Mesendoderm (in vitro differentiated cells): Measurements from ENCODE around the gene SMYD2. TPM values are rescaled to one million over a fixed set of nuclear protein-coding genes. Genes with fewer than 3 reads are reported as not detected.

Experiments
- DNase-seq: peaks from one replicate; pipeline ENCODE4 v3.0.0; 2013
- H2AK5ac ChIP-seq: 2 replicates; pipeline ENCODE4 v1.6.1; 2013; ENCODE audit warnings: low read length, inconsistent platforms
- H2BK120ac ChIP-seq: 2 replicates; pipeline ENCODE4 v1.6.1; 2013; ENCODE audit warnings: low read depth, mild to moderate bottlenecking, low read length, moderate library complexity, mixed read lengths
- H2BK15ac ChIP-seq: replicated peaks from 2 replicates; pipeline ENCODE4 v1.6.1; 2013; ENCODE audit warnings: low read depth, mild to moderate bottlenecking, moderate library complexity
- H2BK5ac ChIP-seq: 2 replicates; pipeline ENCODE4 v1.6.1; 2013; ENCODE audit warnings: low read length, inconsistent platforms
- H3K18ac ChIP-seq: 2 replicates; pipeline ENCODE4 v1.6.1; 2013; ENCODE audit warnings: mild to moderate bottlenecking, low read length, mixed read lengths
- H3K23ac ChIP-seq: one replicate; pipeline ENCODE4 v1.6.1; 2013; ENCODE audit warnings: low read length
- H3K27ac ChIP-seq: 2 replicates; pipeline ENCODE4 v1.5.1; 2013; ENCODE audit warnings: low read depth, mild to moderate bottlenecking, inconsistent platforms, low read length, moderate library complexity
- H3K27me3 ChIP-seq: 2 replicates; pipeline ENCODE4 v1.6.1; 2013; ENCODE audit warnings: low read length, control low read depth, mild to moderate bottlenecking, inconsistent platforms; ENCODE audit not compliant: insufficient read depth, poor library complexity
- H3K36me3 ChIP-seq: 2 replicates; pipeline ENCODE4 v1.6.1; 2013; ENCODE audit warnings: low read length, inconsistent platforms; ENCODE audit not compliant: control insufficient read depth, insufficient read depth
- H3K4ac ChIP-seq: one replicate; pipeline ENCODE4 v1.6.1; 2013; ENCODE audit warnings: low read depth, mild to moderate bottlenecking, low read length, moderate library complexity
- H3K4me1 ChIP-seq: 2 replicates; pipeline ENCODE4 v1.6.1; 2013; ENCODE audit warnings: low read depth, low read length, inconsistent platforms; ENCODE audit not compliant: control insufficient read depth
- H3K4me2 ChIP-seq: 2 replicates; pipeline ENCODE4 v1.6.1; 2013; ENCODE audit warnings: low read length
- H3K4me3 ChIP-seq: 2 replicates; pipeline ENCODE4 v1.5.1; 2013; ENCODE audit warnings: mild to moderate bottlenecking, low read length
- H3K56ac ChIP-seq: one replicate; pipeline ENCODE4 v1.6.1; 2013; ENCODE audit warnings: low read length
- H3K79me1 ChIP-seq: 2 replicates; pipeline ENCODE4 v1.6.1; 2013; ENCODE audit warnings: low read length, inconsistent platforms
- H3K79me2 ChIP-seq: 2 replicates; pipeline ENCODE4 v1.6.1; 2013; ENCODE audit warnings: mild to moderate bottlenecking, low read length; ENCODE audit not compliant: control insufficient read depth, insufficient read depth
- H3K9ac ChIP-seq: 2 replicates; pipeline ENCODE4 v1.6.1; 2013; ENCODE audit warnings: low read length, inconsistent platforms
- H4K5ac ChIP-seq: one replicate; pipeline ENCODE4 v1.6.1; 2013; ENCODE audit warnings: low read length
- H4K8ac ChIP-seq: one replicate; pipeline ENCODE4 v1.6.1; 2013; ENCODE audit warnings: low read depth, mild to moderate bottlenecking, control low read depth, low read length, moderate library complexity
- WGBS: extraction: QIAGEN DNeasy Blood & Tissue Kit; methylation state at CpG from one replicate; pipeline ENCODE4 v1.1.7; 2013; ENCODE audit warnings: low lambda C conversion rate, missing lambda C conversion rate; ENCODE audit not compliant: insufficient coverage; ENCODE audit errors: extremely low coverage; 5-methylcytosine and 5-hydroxymethylcytosine counted together
- polyA plus RNA-seq, 2 experiments: library from polyadenylated mRNA; stranded (reverse); fragments of 200-250 nt; gene quantifications; one replicate each; pipeline ENCODE4 v1.2.3, GENCODE V29; 2013

SMYD2 gene, protein sequence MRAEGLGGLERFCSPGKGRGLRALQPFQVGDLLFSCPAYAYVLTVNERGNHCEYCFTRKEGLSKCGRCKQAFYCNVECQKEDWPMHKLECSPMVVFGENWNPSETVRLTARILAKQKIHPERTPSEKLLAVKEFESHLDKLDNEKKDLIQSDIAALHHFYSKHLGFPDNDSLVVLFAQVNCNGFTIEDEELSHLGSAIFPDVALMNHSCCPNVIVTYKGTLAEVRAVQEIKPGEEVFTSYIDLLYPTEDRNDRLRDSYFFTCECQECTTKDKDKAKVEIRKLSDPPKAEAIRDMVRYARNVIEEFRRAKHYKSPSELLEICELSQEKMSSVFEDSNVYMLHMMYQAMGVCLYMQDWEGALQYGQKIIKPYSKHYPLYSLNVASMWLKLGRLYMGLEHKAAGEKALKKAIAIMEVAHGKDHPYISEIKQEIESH
- 15.1 TPM for polyA plus RNA-seq (2013, experiment 1 of 2)
- polyA plus RNA-seq (2013, experiment 2 of 2): 16.4 TPM

DNA sequence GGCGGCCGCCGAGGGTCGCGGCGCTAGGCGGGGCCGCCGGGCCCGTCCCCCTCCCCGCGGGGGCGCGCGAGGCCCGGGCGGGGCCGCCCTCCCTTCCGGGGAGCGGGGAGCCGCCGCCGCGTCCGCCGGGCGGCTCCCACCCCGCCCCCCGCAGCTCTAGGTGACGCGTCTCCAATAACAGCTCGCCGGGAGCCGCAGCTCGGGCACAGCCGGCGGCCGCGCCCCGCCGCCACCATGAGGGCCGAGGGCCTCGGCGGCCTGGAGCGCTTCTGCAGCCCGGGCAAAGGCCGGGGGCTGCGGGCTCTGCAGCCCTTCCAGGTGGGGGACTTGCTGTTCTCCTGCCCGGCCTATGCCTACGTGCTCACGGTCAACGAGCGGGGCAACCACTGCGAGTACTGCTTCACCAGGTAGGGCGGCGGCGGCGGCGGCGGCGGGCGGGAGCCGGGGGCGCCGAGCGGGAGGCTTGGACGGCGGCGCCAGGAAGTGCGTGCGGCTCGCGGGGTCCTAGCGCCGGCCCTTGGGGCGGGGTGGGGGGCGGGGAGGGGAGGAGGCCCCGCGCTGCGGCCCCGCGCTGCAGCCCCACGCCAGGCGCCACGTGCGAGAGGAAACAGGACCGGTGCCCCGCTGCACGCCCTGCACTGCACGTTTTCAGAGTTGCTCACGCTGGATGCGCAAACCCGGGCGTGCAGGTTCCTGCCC, at the start of gene SMYD2:
TSS of gene SMYD2 (plus strand) at position 139 of the 699 bp plus-strand sequence. CDS start at position 235, 96 bp downstream.
- H4K8ac ChIP-seq: no peak within 1 kb of the TSS

DNA sequence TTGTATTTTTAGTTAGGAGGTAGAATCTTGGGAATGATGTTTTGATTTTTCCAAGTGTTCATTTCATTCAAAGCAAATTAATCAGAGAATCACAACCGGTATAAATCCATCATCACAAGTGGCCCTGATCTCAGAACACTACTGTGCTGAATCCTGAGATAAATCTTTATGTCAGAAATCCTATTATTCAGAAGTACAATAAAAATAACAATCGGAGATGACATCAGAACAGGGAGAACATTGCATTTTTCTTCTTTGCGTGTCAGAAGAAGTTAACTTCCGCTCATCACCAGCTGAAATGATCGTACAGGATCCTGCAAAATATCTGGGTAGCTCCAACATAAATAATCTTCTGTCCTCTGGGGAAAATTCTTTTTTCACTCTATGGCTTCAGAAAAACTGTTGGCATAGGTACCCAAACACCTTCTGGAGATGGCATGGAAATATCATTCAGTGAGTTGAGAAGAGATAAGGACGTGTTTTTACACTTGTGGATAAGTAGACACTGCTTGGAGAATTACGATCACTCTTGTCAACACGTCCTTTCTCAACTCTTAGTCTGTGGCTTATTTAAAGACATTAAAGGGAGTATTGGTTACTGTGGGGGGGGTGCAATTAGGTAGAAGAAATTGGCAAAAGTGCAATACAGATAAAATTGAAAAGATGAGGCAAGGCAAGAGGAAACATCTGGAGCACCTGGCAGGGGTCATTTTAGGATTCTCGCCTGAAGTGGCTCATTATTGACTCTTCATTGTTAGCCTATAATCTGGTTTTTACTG, 46.9 kb upstream of the SMYD2 start:
- H4K8ac ChIP-seq: no peak overlapping the region
- no peaks in the 10 kb centered on the region for H3K36me3 ChIP-seq
- no peak overlapping the region for H3K4me2 ChIP-seq
- no peak overlapping the region for H3K4ac ChIP-seq
- H2AK5ac ChIP-seq: no peak overlapping the region
- no peak overlapping the region for H2BK120ac ChIP-seq
- no peaks in the 10 kb centered on the region for H3K27me3 ChIP-seq
- H3K9ac ChIP-seq: no peak overlapping the region
- H4K5ac ChIP-seq: no peak overlapping the region
- no peak overlapping the region for H3K56ac ChIP-seq
- H3K4me1 ChIP-seq: no peaks in the 10 kb centered on the region
- no peak overlapping the region for H3K4me3 ChIP-seq
- H3K79me1 ChIP-seq: no peaks in the 10 kb centered on the region
- H3K23ac ChIP-seq: no peak overlapping the region
- no peak overlapping the region for H2BK5ac ChIP-seq
- no peak overlapping the region for H2BK15ac ChIP-seq
- no peak overlapping the region for H3K27ac ChIP-seq
- no peak overlapping the region for H3K18ac ChIP-seq
- H3K79me2 ChIP-seq: no peaks in the 10 kb centered on the region
- no peak for DNase-seq
- no CpG with 5 or more reads among the region's 9 CpGs for WGBS

More for the DNA sequence above, at the start of gene SMYD2:
- Histone ChIP-seq H3K79me1 (peaks cover 4% of the 10 kb centered on the region), H3K27ac (peak within 1 kb of the TSS; percentile 99), H2BK15ac (no peak within 1 kb of the TSS), H3K4ac (peak within 1 kb of the TSS; percentile 98), H3K4me2 (peak within 1 kb of the TSS; percentile 65), H3K9ac (peak within 1 kb of the TSS; percentile 83), H3K23ac (peak within 1 kb of the TSS; percentile 7), H3K79me2 (peaks cover 3% of the 10 kb centered on the region), H3K36me3 (no peaks in the 10 kb centered on the region), H3K4me3 (peak within 1 kb of the TSS; percentile 76), H2BK5ac (peak within 1 kb of the TSS; percentile 81), H3K4me1 (peaks cover 4% of the 10 kb centered on the region), H3K56ac (peak within 1 kb of the TSS; percentile 98), H2BK120ac (peak within 1 kb of the TSS; percentile 68), H3K18ac (peak within 1 kb of the TSS; percentile 97), H4K5ac (no peak within 1 kb of the TSS), H2AK5ac (no peak within 1 kb of the TSS), H3K27me3 (no peaks in the 10 kb centered on the region)
- no CpG with 5 or more reads among the region's 94 CpGs for WGBS
- peak; percentile 88 for DNase-seq

DNA sequence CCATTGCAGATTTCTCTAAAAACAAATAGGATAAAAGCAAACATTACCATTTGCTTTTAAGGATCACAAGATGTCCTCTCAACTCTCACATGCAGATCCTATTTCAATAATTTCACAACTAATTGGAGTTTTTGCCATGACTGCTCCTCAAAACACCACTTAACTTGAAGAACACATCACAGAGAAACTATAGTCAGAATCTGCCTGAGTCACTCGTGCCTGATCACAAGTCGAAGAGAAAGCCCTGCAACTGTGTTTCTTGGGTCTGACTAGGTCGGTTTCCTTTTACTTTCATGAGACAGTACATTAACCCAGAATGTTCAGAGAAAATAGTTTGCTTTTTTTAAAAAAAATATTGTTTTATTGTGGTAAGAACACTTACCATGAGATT, 46.3 kb upstream of the SMYD2 start:
- Histone ChIP-seq H3K4me3 (no peak overlapping the region), H2BK5ac (no peak overlapping the region), H3K27ac (no peak overlapping the region), H3K79me2 (no peaks in the 10 kb centered on the region), H3K18ac (no peak overlapping the region), H4K8ac (no peak overlapping the region), H2BK120ac (no peak overlapping the region), H3K23ac (no peak overlapping the region), H2AK5ac (no peak overlapping the region), H3K79me1 (no peaks in the 10 kb centered on the region), H3K4me1 (no peaks in the 10 kb centered on the region), H3K4me2 (no peak overlapping the region), H2BK15ac (no peak overlapping the region), H3K56ac (no peak overlapping the region), H3K27me3 (no peaks in the 10 kb centered on the region), H4K5ac (no peak overlapping the region), H3K36me3 (no peaks in the 10 kb centered on the region), H3K4ac (no peak overlapping the region), H3K9ac (no peak overlapping the region)
- WGBS: no CpG with 5 or more reads among the region's 3 CpGs
- no peak for DNase-seq

DNA sequence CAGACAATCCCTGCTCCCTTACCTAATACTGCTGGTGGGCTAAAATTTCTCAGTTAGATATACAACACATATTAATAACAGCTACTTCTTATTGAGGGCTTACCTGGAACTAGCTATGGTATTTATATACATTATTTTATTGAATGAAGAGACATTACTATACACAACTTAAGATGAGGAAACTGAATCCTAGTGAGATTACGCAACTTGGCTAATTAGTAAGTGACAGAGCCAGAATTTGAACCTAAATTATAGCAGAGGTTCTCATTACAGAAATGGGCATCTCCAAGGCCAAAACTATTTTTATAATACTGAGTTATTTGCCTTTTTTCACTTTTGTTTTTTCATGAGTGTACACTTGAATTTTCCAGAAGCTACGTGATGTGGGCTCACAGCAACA, 44.5 kb upstream of the SMYD2 start:
- H2BK120ac ChIP-seq: no peak overlapping the region
- H3K56ac ChIP-seq: no peak overlapping the region
- H3K36me3 ChIP-seq: no peaks in the 10 kb centered on the region
- H3K18ac ChIP-seq: no peak overlapping the region
- H3K79me1 ChIP-seq: no peaks in the 10 kb centered on the region
- H2BK5ac ChIP-seq: no peak overlapping the region
- no peak overlapping the region for H3K23ac ChIP-seq
- H3K4me3 ChIP-seq: no peak overlapping the region
- H3K79me2 ChIP-seq: no peaks in the 10 kb centered on the region
- no CpG with 5 or more reads among the region's 2 CpGs for WGBS
- H2AK5ac ChIP-seq: no peak overlapping the region
- no peak overlapping the region for H2BK15ac ChIP-seq
- no peak overlapping the region for H3K4me2 ChIP-seq
- H3K27ac ChIP-seq: no peak overlapping the region
- no peak overlapping the region for H3K4ac ChIP-seq
- no peaks in the 10 kb centered on the region for H3K4me1 ChIP-seq
- no peaks in the 10 kb centered on the region for H3K27me3 ChIP-seq
- DNase-seq: no peak
- no peak overlapping the region for H3K9ac ChIP-seq
- no peak overlapping the region for H4K5ac ChIP-seq
- no peak overlapping the region for H4K8ac ChIP-seq

DNA sequence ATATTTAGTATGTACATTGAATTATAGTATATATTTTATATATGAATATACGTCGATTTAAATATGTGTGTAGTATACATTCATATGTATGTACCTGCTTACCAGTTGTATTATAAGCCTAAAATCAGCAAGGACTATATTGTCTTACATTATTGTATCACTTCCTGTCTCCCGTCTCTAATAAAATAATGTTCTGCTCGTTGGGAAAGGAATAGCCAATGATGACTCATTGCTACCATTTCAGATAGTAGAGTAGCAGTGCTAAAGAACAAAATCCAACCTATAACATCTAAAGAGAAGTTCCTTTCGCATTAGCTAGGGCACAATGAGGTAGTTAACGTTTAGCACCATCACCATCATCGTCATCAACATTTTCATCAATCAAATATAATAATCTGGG, 39.9 kb upstream of the SMYD2 start:
- Histone ChIP-seq H4K5ac (no peak overlapping the region), H3K79me2 (no peaks in the 10 kb centered on the region), H3K27ac (no peak overlapping the region), H4K8ac (no peak overlapping the region), H3K18ac (no peak overlapping the region), H3K4ac (no peak overlapping the region), H3K4me2 (no peak overlapping the region), H2BK5ac (no peak overlapping the region), H3K36me3 (no peaks in the 10 kb centered on the region), H3K4me3 (no peak overlapping the region), H3K9ac (no peak overlapping the region), H3K56ac (no peak overlapping the region), H2BK120ac (no peak overlapping the region), H3K27me3 (no peaks in the 10 kb centered on the region), H3K79me1 (no peaks in the 10 kb centered on the region), H3K4me1 (no peaks in the 10 kb centered on the region), H2AK5ac (no peak overlapping the region), H3K23ac (no peak overlapping the region), H2BK15ac (no peak overlapping the region)
- DNase-seq: no peak
- WGBS: 100% methylated on average over 2 of the region's 7 CpGs
